ENCODE results near the gene NRCAM. TPM values are rescaled to one million over a fixed set of nuclear protein-coding genes. Genes with fewer than 3 reads are reported as not detected.

NRCAM gene
- total RNA-seq, 4 donors from 2014 or later: 0.85 to 4.1 (median 2.6) TPM

DNA sequence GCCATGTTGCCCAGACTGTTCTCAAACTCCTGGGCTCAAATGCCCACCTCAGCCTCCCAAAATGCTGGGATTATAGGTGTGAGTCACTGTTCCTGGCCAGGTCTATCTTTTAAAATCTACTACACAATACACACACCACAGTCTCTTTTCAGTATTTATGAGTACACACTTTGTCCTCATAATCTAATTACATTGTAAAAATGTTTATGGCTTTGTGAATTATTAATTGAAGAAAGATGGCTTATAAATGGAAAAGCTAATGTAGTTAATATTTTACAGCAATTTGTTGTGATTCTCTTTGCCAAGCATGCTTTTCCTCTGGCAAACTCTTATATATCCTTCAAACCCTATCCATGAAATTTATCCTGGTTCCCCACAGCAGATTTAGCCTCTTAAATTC is 348.1 kb downstream of the NRCAM start:
- H3K27me3 ChIP-seq: no peaks in the 10 kb centered on the region
- peak overlapping the region in 2 of 4 donors; percentile 42 to 51 for H3K27ac ChIP-seq
- no peaks in the 10 kb centered on the region for H3K36me3 ChIP-seq
- TF ChIP-seq, protein P1, sequence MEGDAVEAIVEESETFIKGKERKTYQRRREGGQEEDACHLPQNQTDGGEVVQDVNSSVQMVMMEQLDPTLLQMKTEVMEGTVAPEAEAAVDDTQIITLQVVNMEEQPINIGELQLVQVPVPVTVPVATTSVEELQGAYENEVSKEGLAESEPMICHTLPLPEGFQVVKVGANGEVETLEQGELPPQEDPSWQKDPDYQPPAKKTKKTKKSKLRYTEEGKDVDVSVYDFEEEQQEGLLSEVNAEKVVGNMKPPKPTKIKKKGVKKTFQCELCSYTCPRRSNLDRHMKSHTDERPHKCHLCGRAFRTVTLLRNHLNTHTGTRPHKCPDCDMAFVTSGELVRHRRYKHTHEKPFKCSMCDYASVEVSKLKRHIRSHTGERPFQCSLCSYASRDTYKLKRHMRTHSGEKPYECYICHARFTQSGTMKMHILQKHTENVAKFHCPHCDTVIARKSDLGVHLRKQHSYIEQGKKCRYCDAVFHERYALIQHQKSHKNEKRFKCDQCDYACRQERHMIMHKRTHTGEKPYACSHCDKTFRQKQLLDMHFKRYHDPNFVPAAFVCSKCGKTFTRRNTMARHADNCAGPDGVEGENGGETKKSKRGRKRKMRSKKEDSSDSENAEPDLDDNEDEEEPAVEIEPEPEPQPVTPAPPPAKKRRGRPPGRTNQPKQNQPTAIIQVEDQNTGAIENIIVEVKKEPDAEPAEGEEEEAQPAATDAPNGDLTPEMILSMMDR (IDR thresholded peaks at IDR 0.05): no peak
- no peak for TF ChIP-seq POLR2A (IDR thresholded peaks at IDR 0.05)
- H3K9me3 ChIP-seq: no peaks in the 10 kb centered on the region
- DNase-seq: no peak
- peaks cover 0 to 18% (median 0%) of the 10 kb centered on the region in 4 donors for H3K4me1 ChIP-seq
- no peak overlapping the region for H3K4me3 ChIP-seq

DNA sequence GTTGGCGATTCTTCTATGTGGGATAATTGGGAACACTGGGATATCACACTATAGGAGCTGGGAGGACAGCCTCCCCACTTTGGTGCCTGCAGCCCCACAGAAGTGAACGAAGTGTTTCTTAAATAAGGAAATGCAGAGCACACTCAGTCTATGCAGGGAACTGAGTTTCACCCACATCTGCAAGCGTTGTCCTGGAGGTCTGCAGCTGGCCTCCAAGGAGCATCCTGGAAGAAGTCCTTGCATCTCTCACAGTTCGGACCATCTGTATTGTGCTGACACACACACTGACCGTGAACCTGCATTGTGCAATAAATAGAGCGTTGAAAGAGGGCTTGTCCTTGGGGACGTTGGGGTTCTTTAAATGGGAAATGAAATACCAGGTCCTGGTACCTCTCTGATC is 351.9 kb downstream of the NRCAM start:
- no peak for DNase-seq
- Histone ChIP-seq H3K27ac (peak overlapping the region in 2 of 4 donors; percentile 18 to 22), H3K4me1 (peaks cover 0 to 18% (median 0%) of the 10 kb centered on the region in 4 donors), H3K36me3 (no peaks in the 10 kb centered on the region), H3K4me3 (no peak overlapping the region), H3K9me3 (no peaks in the 10 kb centered on the region), H3K27me3 (no peaks in the 10 kb centered on the region)
- TF ChIP-seq, protein P1 (IDR thresholded peaks at IDR 0.05): no peak
- TF ChIP-seq POLR2A (IDR thresholded peaks at IDR 0.05): no peak

DNA sequence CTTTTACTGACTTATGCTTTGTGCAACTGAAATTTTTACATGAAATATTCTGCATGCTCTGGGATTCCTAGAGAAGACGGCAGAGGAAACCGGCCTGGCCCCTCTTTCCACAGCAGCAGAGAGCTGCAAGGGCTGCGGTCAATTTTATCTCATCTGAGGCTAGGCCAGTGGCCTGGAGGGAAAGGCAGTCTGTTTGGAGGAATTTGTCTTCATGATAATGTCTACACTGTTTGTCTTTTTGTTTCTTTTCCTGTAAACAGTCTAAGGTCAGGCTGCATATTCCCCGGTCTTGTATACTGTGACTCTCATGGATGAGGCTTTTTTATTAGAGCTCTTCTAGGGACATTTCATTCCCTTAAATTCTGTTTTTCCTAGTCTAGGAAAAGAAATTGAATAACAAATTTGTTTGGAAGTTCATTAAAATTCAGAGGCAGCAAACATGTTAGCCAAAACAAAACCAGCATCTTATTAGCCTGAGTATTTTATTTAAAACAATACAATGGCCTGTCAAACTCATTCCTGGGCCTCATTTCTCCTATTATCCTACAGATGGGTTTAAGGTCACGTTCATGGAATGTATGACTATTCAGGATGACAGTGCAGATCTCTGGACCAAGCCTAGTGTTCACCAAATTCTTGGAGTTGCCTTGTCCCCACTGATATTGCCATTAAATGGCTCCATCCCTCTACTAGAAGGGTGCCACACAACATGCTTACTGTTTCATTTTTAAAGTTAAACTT is 352.5 kb downstream of the NRCAM start:
- Histone ChIP-seq H3K27ac (peak overlapping the region in 2 of 4 donors; percentile 18 to 22), H3K27me3 (no peaks in the 10 kb centered on the region), H3K4me1 (peaks cover 0 to 13% (median 0%) of the 10 kb centered on the region in 4 donors), H3K36me3 (no peaks in the 10 kb centered on the region), H3K9me3 (no peaks in the 10 kb centered on the region), H3K4me3 (no peak overlapping the region)
- TF ChIP-seq POLR2A (IDR thresholded peaks at IDR 0.05): no peak
- TF ChIP-seq, protein P1 (IDR thresholded peaks at IDR 0.05): no peak
- DNase-seq: no peak

DNA sequence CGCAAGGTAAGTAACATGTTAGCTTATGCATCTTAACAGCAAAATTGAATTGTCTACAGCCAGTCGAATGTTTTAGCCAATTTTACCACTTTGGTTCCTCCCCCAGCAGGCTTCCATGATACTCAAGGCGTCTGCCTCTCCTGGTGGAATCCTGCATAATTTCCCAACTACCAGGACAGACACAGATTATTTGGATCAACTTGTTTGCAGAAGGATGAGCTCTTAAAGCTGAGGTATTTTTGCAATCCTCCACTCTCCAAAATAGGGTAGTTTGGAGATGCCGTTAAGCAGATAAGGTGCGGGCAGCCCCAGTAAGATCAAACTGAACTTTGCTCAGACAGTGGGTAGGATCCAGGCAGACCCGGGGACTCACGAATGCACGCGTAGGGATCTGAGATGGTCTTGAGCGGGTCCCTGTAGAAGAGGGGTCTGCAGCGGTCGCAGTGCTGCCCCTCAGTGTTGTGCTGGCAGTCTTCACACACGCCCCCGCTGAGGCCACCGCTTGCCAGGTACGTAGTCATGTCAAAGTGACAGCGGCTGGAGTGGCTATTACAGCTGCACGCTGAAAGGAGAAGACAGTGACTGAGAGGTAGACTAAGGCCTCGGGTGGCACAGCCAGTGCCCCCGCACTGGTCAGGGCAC is 353.4 kb downstream of the NRCAM start:
- Histone ChIP-seq H3K27me3 (no peaks in the 10 kb centered on the region), H3K36me3 (no peaks in the 10 kb centered on the region), H3K27ac (no peak overlapping the region), H3K4me3 (no peak overlapping the region), H3K9me3 (no peaks in the 10 kb centered on the region), H3K4me1 (peaks cover 0 to 4% (median 0%) of the 10 kb centered on the region in 4 donors)
- DNase-seq: no peak
- TF ChIP-seq POLR2A (IDR thresholded peaks at IDR 0.05): no peak
- TF ChIP-seq, protein P1 (IDR thresholded peaks at IDR 0.05): no peak

DNA sequence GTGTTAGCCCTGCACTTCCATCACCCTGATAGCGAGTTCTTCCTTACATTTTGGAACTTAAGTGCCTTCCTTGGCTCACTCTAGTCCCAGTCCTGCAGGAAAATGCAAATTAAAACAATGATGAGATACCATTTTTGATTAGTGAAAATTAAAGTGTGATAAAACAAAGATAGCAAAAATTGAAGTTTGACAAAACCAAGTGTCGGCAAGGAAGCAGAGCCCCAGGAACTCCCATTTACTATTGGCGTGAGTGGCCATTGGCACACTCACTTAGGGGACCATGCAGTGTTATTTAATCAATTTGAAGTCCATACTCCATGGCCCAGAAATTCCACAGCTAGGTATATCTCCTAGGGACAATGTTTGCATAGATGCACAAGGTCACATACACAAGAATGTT is 354.5 kb downstream of the NRCAM start:
- no peaks in the 10 kb centered on the region for H3K4me1 ChIP-seq
- H3K4me3 ChIP-seq: no peak overlapping the region
- H3K36me3 ChIP-seq: no peaks in the 10 kb centered on the region
- no peaks in the 10 kb centered on the region for H3K27me3 ChIP-seq
- H3K27ac ChIP-seq: no peak overlapping the region
- H3K9me3 ChIP-seq: no peaks in the 10 kb centered on the region
- DNase-seq: no peak
- TF ChIP-seq, protein P1 (IDR thresholded peaks at IDR 0.05): no peak
- TF ChIP-seq POLR2A (IDR thresholded peaks at IDR 0.05): no peak
